ENCODE measurements around the gene FOXF2. TPM values are rescaled to one million over a fixed set of nuclear protein-coding genes. Genes with fewer than 3 reads are reported as not detected.

Gene FOXF2
- total RNA-seq, 4 donors from 2014 or later: 41.7 to 154 (median 91.9) TPM

DNA sequence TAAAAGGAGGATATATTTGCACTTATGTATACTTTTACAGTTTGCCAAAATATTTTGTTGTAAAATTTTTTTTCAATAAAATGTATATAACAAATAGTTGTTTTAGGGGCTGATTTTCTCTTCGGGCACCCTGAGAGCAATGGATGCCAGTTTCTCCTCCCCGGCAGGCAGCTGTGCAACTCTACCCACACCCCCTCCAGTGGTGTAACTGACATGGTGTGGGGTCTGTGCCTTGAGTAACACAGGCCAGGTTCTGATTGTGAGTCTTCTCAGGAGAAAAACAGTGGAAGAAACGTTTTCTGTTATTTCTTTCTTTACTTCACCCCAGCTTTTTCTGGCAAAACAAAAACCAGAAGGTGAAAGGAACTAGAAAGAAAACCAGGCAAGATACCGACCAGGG is 6.1 kb downstream of the FOXF2 start:
- TF ChIP-seq POLR2AphosphoS5 (IDR thresholded peaks at IDR 0.05) (no peak), EP300 (IDR thresholded peaks at IDR 0.05) (no peak), CTCF (IDR thresholded peaks at IDR 0.05) (no peak), POLR2A (IDR thresholded peaks at IDR 0.05) (no peak)
- WGBS, 2 donors (ENCODE audit: low coverage in 1 of 2): 23 to 46% methylated on average over 3 to 4 of the region's 4 CpGs
- ATAC-seq: no peak
- Histone ChIP-seq H3K4me3 (peak overlapping the region; percentile 85 to 90), H3K27me3 (peaks cover 43% of the 10 kb centered on the region), H3K36me3 (peaks cover 0 to 15% of the 10 kb centered on the region in 2 donors), H3K9me3 (no peaks in the 10 kb centered on the region), H3K27ac (peak overlapping the region; percentile 71 to 97 (median 94)), H3K4me1 (peaks cover 0 to 77% (median 8%) of the 10 kb centered on the region in 3 donors)

- H3K4me3 ChIP-seq: peak overlapping the region; percentile 27 to 85
- ATAC-seq: no peak
- no peaks in the 10 kb centered on the region for H3K9me3 ChIP-seq
- WGBS, 2 donors (ENCODE audit: low coverage in 1 of 2): 26 to 50% methylated on average over 6 to 13 of the region's 15 CpGs
- peaks cover 35% of the 10 kb centered on the region for H3K27me3 ChIP-seq
- H3K4me1 ChIP-seq: peaks cover 0 to 70% (median 8%) of the 10 kb centered on the region in 3 donors
- peaks cover 0 to 15% of the 10 kb centered on the region in 2 donors for H3K36me3 ChIP-seq
- TF ChIP-seq POLR2A (IDR thresholded peaks at IDR 0.05): no peak
- TF ChIP-seq POLR2AphosphoS5 (IDR thresholded peaks at IDR 0.05): peak; percentile 45
- peak overlapping the region; percentile 71 to 97 (median 94) for H3K27ac ChIP-seq
Observed at GRCh38 chr6:1395941-1396908, 6.8 kb downstream of the FOXF2 start.

DNA sequence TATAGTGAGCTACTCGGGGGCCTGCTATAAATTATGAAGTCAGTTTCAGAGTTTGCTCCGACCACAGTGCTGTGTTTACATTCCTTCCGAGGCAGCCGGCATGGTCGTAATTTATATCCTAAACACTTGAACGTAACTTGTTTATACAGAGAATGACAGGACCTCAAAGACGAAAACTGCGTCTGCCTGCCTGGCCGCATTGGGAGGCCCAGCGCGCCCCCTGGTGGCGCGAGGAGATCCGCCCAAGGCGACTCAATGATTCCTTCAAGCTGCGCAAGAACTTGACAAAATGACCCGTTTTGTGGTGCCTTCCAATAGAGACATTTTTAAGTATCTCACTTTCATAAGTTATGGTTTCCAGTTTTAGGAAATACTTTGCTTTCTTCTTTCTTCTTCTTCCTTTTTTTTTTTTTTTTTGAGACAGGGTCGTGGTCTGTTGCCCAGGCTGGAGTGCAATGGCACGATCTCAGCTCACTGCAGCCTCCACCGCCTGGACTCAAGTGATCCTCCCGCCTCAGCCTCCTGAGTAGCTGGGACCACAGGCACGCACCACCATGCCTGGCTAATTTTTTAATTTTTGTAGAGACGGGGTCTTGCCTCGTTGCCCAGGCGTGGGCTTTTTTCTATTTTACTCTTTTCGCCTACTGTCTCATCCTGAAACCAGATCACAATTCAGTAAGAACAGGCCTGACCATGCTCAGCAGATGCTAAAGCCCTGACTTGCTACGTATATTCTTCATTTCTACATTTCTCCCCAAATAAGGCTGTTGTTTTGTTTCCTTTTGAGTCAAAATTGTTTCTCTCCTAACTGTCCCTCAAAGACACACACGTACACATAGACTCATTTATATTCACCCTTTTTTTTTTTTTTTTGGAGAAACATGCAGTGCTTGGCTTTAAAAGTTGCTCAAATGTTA is 7.8 kb downstream of the FOXF2 start:
- H3K27me3 ChIP-seq: peaks cover 27% of the 10 kb centered on the region
- peaks cover 0 to 70% (median 8%) of the 10 kb centered on the region in 3 donors for H3K4me1 ChIP-seq
- ATAC-seq: peak; percentile 78
- TF ChIP-seq EP300 (IDR thresholded peaks at IDR 0.05) (peak; percentile 17), POLR2A (IDR thresholded peaks at IDR 0.05) (no peak), CTCF (IDR thresholded peaks at IDR 0.05) (peak in 3 of 4 experiments; percentile 94 to 98 (median 97)), POLR2AphosphoS5 (IDR thresholded peaks at IDR 0.05) (peak; percentile 95)
- 21 to 45% methylated on average over 19 to 24 of the region's 28 CpGs for WGBS, 2 donors (ENCODE audit: low coverage in 1 of 2)
- H3K36me3 ChIP-seq: peaks cover 0 to 15% of the 10 kb centered on the region in 2 donors
- H3K9me3 ChIP-seq: no peaks in the 10 kb centered on the region
- peak overlapping the region; percentile 71 to 97 (median 94) for H3K27ac ChIP-seq
- peak overlapping the region in 1 of 2 donors; percentile 85 for H3K4me3 ChIP-seq

DNA sequence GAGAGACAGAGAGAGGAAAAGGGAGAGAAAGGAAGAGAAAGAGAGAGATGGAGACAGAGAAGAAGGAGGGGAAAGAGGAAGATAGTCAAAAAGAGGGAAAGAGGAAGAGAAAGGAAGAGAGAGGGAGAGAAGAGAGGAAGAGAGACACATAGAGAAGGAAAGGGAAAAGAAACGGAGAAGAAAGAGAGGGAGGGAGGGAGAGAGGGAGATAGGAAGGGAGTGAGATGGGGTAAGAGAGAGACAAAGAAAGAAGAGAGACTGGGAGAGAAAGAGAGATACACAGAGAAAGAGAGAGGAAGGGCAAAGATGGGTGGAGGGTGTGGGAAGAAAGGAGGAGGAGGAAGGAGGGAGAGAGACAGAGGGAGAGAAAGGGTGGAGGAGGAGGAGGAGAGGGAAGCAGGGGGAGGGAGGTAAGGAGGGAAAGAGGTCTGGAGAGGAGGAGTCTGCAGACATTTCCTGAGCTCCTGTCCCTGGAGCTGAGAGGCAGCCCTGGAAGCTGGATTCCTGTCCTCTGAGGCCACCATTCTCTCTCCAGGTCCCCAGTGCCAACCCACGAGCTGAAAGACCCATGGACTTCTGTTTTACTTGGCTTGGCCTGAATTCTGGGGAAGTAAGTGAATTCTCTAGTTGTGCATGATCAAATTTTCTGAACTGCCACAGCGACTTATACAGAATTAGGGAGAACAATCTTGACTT is 9.9 kb downstream of the FOXF2 start:
- H3K4me1 ChIP-seq: peaks cover 0 to 53% (median 8%) of the 10 kb centered on the region in 3 donors
- WGBS, 2 donors (ENCODE audit: low coverage in 1 of 2): 51 to 54% methylated on average over 2 to 3 of the region's 3 CpGs
- no peak for TF ChIP-seq CTCF (IDR thresholded peaks at IDR 0.05)
- no peak for TF ChIP-seq POLR2AphosphoS5 (IDR thresholded peaks at IDR 0.05)
- TF ChIP-seq EP300 (IDR thresholded peaks at IDR 0.05): no peak
- no peak for TF ChIP-seq POLR2A (IDR thresholded peaks at IDR 0.05)
- H3K27me3 ChIP-seq: peaks cover 9% of the 10 kb centered on the region
- H3K27ac ChIP-seq: peak overlapping the region in 2 of 4 donors; percentile 41 to 97
- peaks cover 0 to 7% of the 10 kb centered on the region in 2 donors for H3K36me3 ChIP-seq
- no peak for ATAC-seq
- no peak overlapping the region for H3K4me3 ChIP-seq
- no peaks in the 10 kb centered on the region for H3K9me3 ChIP-seq
